GM20431 (cell line): Measurements from ENCODE around the gene RARS2.
"Not testable (repeated sequence)": the region's sequence is repeated elsewhere in the genome, so short reads cannot be mapped to it uniquely, and the experiment has no call there.

Experiments
- in situ Hi-C: fragments of 300-500 bp; cut with MseI, MboI; formaldehyde crosslinking; loops from one replicate; pipeline ENCODE4 v1.15.0; 2020; ENCODE audit warnings: low sequenced_read_pairs; ENCODE audit not compliant: unreplicated experiment

The RARS2 gene

DNA sequence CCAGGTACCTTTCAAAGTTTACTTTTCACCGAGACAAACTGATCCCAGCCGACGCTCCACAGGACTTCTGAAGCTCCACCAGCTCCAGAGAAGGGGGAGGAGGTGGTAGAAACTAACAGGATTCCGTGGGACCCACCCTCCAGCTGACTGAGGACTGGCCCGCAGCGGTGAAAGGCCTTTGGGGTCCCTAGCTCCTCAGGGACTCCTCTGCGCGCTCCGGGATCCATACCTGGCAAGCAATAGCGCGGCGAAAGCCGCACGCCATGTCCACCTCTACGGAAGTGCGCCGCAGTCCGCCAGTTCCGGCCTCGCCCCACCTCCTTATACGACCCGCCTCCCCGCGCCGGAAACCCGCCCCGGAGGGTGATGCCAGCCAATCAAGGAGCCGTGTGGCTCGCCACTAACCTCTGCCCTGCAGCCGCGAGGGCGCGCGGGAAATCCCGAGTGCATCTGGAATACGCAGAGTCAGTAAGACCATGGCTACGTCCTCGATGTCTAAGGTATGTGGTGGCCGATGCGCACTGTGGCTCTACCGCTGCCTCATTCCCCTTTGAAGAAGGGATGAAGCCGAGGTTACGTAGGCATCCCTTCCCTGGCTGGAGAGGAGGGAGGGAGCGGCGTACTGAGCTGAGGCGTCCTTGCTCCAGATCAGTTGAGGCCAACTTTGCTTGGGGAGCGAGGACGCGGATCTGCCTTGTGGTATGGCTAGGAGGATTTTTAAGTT is at the start of gene RARS2, which contains the start of gene ORC3:
RARS2 (minus strand) TSS at position 295 of the 724 bp plus-strand sequence; CDS start at position 265, 30 bp downstream.
ORC3 (plus strand) TSS at position 443 of the 724 bp plus-strand sequence; CDS start at position 477, 34 bp downstream.
- in situ Hi-C loops, result no loop called here

- in situ Hi-C loops, result no loop called here
These were observed 49.6 kb upstream of the RARS2 start for GRCh38 chr6:87639373-87639772.

DNA sequence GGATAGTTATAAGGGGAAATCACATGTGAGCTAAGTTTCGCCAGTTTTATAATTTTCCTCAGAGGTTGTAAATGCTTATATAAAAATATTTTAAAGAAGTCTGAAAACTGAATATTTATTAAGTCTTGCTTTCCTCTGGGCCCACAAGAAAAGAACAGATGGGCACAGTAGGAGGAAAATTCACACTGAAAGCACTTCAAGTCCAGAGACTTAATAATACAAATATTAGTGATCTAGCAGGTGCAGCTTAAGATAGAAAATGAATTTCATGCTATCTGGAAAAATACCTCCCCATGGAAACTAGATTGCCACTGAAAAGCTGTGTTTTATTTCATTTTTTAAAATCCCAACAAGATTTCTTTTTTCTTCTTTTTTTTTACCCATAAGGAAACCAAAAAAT is 47.3 kb upstream of the RARS2 start:
- in situ Hi-C loops, result no loop called here

GRCh38 chr6:87636315-87636714 is 46.5 kb upstream of the RARS2 start:
- in situ Hi-C loops, result no loop called here

DNA sequence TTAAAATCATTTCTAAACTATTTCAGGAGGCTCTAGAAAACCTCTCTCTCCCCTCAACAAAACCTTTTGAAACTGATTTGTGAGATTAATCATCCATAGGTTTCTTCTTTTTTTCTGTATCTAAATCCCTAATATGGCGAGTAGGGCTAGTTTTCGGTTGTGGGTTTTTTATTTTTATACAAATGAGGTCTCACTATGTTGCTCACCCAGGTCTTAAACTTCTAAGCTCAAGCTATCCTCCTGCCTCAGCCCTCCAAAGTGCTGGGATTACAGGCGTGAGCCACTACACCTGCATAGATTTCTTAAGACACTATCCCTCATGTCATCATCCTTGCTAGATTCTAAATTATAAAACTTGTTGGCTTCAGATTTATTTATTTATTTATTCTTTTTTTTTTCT is 44.1 kb upstream of the RARS2 start:
- in situ Hi-C loops, result no loop called here

GRCh38 chr6:87630746-87631145 is 41.0 kb upstream of the RARS2 start:
- in situ Hi-C loops, result no loop called here

DNA sequence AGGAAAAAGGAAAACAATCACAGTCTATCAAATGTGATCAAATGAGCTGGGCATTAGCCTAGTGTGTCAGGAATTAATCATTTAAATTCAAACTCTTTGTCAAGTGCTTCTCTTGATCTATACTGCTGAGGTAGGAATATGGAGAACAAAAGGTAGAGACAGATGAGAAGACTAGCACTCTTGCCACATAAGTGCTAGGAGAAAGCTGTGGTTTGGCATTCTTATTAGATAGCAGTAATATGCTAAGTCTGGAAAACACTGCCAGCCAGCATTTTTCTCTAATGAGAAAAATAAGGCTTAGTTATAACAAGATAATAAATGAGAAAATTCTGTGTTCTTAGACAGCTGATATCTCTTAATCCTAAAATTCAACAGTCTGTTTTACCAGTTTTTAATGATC is 39.1 kb upstream of the RARS2 start:
- in situ Hi-C loops, result no loop called here

GRCh38 chr6:87628424-87628823 is 38.6 kb upstream of the RARS2 start:
- in situ Hi-C loops, result no loop called here

GRCh38 chr6:87623248-87623647 is 33.5 kb upstream of the RARS2 start:
- in situ Hi-C loops, result no loop called here

GRCh38 chr6:87618531-87618930 is 28.7 kb upstream of the RARS2 start:
- in situ Hi-C loops, result no loop called here

GRCh38 chr6:87617405-87617804 is 27.6 kb upstream of the RARS2 start:
- in situ Hi-C loops, result no loop called here

- in situ Hi-C loops, result not testable (repeated sequence)
These were observed 23.2 kb upstream of the RARS2 start for GRCh38 chr6:87613018-87613417.

DNA sequence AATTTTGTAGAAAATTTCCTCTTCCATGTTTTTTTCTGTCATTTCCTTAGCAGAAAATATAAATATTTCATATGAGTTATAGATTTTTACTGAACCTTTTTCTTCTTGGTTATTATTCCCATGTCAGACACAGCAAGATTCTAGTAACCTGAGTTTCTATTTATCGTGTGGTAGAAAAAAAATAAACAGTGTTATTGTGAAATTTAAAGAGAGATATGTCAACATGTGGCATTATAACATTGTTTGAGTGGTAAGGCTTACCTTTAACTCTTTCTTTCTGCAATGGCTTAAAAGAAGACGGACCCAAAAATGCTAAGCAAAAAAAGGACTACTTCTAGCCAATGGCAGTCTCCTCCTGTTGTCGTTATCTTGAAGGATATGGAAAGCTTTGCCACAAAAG is 19.0 kb upstream of the RARS2 start:
- in situ Hi-C loops, result no loop called here

GRCh38 chr6:87606199-87606598 is 16.4 kb upstream of the RARS2 start:
- in situ Hi-C loops, result no loop called here

- in situ Hi-C loops, result no loop called here
These were observed 10.8 kb upstream of the RARS2 start for GRCh38 chr6:87600576-87600975.

DNA sequence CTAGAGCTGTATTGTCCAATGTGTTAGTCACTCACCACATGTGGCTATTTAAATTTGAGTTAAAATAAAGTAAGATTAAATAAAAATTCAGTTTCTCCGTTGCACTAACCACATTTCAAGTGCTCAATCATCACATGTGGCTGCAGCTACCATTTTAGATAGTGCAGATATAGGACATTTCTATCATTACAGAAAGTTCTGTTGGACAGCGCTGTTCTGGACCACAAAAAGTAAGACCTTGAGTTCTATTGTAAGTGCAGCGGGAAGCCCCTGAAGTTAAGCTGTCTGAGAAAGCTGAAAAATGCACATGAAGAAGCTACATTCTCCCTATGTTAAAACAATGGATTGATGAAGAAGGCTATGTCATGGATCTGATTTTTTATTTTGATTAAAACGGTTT is 1.2 kb upstream of the RARS2 start:
- in situ Hi-C loops, result no loop called here

DNA sequence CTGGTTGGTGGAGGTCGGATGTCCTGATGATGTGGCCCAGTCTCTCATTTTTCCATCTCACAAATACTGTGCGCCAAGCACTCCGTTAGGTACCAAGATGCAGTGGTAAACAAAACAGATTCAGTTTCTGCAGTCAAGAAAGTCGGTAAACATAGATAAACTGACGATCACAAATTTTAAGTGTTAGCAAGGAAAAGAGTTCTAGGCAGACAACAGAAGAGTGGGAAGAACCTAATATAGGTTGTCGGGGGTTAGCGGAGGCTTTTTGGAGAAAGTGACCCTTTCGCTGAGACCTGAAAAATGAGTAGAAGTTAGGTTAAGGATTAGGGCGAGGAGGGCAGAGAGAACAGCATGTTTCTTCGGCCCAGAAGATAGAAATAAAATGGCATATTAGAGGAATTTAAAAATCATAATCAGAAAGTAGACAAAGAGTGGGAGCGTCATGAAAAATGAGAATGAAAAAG is 662 bp upstream of the RARS2 start:
- in situ Hi-C loops, result no loop called here

DNA sequence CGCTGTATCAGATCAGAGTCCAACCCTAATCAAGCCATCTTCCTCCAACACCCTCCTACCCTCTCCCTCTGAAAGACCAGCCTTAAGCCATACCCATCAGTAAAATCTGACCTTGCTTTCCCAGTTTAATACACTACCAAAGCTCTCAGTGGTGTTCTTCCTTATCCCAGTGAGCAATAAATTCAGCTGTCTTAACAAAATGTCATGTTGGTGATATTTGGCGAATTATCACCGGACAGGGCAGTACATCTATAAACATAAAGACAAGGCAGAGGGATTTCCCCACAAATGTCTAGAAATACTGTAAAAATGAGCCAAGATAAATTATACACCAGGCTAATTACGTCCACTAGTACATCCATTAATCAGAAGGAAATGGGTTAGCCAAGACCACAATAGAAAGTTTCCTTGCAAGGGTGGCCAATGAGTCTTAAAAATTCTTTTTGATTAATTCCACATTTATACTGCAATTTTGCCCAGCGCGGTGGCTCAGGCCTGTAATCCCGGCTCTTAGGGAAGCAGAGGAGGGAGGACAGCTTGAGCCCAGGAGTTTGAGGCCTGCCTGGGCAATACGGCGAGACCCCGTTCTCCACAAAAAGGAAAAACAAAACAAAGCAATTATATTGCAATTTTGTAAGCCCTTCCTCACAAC is 905 bp downstream of the RARS2 start:
- in situ Hi-C loops, result no loop called here

DNA sequence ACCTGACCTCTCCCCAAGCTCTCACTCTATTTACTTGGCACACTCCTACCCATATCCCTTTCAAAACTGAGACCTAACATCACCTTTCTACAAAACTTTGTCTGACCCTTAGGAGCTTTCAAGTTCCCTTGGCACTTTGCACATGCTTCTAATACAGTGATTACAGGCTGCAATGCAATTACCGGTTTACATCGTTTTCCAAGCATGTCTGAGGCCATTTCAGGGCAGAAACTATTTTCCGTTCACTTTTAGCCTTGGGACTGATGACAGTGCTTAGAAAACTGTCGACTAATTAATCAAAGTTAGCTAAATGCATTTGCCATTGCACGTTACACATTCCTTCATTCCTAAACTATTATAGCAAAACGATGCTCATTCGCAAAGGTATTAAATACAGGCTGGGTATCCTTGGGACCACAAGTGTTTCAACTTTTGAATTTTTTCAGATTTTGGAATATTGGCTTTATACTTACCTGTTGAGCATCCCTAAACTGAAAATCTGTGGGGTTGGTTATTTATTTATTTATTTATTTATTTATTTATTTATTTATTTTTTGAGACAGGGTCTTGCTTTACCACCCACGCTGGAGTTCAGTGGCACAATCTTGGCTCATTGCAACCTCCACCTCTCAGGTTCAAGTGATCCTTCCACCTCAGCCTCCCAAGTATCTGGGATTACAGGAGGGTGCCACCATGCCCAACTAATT is 3.3 kb downstream of the RARS2 start:
- in situ Hi-C loops, result no loop called here

- in situ Hi-C loops, result no loop called here
These were observed 6.0 kb downstream of the RARS2 start for GRCh38 chr6:87583822-87584221.

- in situ Hi-C loops, result no loop called here
These were observed 14.4 kb downstream of the RARS2 start for GRCh38 chr6:87575423-87575822.
